ENCODE results near the gene RASSF5. TPM values are rescaled to one million over a fixed set of nuclear protein-coding genes. Genes with fewer than 3 reads are reported as not detected.

Gene RASSF5
- total and polyA plus RNA-seq, 2 experiments from 2014 or later = 0.48 to 4.4 TPM

DNA sequence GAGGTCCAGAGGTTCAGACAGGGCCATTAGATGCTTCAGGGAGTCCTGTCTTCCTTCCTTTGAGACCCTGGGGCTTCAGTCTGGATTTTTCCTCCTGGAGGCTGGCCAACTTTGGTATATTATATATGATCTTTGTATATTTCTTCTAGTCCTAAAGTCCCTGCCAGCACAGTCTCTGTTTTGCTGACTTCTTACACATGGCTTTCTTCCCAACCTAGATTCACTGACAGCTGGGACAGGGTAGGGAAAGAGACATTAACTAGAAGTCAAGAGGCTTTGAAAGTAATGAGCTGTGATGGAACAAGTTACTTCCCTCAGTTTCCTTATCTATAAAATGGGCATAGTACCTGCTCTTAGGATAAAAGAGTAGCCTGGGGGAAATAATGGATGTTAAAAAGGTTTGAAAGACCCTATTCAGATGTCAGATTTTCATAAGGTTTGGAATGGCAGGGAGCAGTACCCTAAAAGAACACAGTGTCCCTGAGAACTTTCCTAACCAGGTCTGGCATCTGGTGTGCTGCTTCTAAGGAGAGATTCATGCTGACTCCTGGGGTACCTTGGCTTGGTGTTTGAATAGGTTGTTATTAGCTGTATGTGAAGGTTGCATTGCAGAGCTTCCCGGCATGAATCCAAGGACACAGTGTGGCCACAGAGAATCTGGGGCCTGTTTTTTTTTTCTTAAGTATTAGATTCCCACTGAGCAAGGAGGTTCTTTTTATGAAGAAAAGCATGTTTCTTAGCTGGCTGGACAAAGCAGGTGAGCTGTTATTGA is 47.6 kb downstream of the RASSF5 start:
- Histone ChIP-seq H3K4me1 (ENCODE audit: insufficient read depth) (peaks cover 13% of the 10 kb centered on the region), H3K79me2 (replicated peaks; ENCODE audit: insufficient read depth) (no peaks in the 10 kb centered on the region), H3K4me2 (no peak overlapping the region), H3K9me2 (ENCODE audit: insufficient read depth) (no peaks in the 10 kb centered on the region), H3K36me3 (ENCODE audit: insufficient read depth) (no peaks in the 10 kb centered on the region), H3K4me3 (no peak overlapping the region), H2AFZ (no peak overlapping the region), H3F3A (replicated peaks; ENCODE audit: low read depth) (0 out of 2 replicates have a peak, but pooled peaks cover 2% of the 10 kb centered on the region), H3K27me3 (ENCODE audit: insufficient read depth) (peaks cover 31% of the 10 kb centered on the region), H3K27ac (ENCODE audit: low read depth) (no peak overlapping the region), H4K20me1 (replicated peaks; ENCODE audit: insufficient read depth) (no peaks in the 10 kb centered on the region; the same call in 1 of the 2 replicates)
- Mint-ChIP-seq H3K36me3 (ENCODE audit: low read depth) (no peaks in the 10 kb centered on the region), H3K27ac (no peak overlapping the region), H3K27me3 (ENCODE audit: insufficient read depth, low read depth, poor library complexity) (peaks cover 22% of the 10 kb centered on the region), H3K4me3 (no peak overlapping the region), H3K4me1 (peaks cover 31% of the 10 kb centered on the region), H3K9me3 (no peaks in the 10 kb centered on the region)
- ATAC-seq (no peak), DNase-seq (ENCODE audit: low spot score) (no peak)
- TF ChIP-seq JUNB (IDR thresholded peaks at IDR 0.05; ENCODE audit: unreplicated experiment) = no peak

DNA sequence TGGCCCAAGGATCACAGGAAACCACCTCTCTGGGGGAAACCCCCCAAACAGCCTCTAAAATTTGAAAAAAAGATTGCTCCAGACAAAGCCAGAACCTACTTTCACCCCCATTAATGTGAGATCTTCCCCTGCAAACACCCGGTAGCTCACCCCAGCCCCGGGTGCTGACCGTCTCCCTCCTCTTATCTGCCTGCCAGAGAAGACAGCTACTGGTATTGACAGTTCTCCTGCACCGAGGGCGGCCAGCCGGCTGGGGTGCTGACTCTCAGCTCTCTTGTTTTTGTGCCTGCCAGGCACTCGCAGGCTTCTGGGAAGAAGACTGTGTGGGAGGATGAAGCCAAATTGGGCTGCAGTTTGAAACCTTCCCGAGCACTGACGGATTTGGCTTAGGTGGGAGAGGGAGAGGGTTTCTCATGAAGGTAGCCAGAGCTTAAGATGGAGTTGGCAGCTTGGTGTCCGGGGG is 48.2 kb downstream of the RASSF5 start:
- Histone ChIP-seq H3K36me3 (ENCODE audit: insufficient read depth) (no peaks in the 10 kb centered on the region), H4K20me1 (replicated peaks; ENCODE audit: insufficient read depth) (no peaks in the 10 kb centered on the region; the same call in 1 of the 2 replicates), H3K9me2 (ENCODE audit: insufficient read depth) (no peaks in the 10 kb centered on the region), H3K27ac (ENCODE audit: low read depth) (no peak overlapping the region), H3K4me3 (no peak overlapping the region), H3K4me1 (ENCODE audit: insufficient read depth) (peaks cover 13% of the 10 kb centered on the region), H3K4me2 (no peak overlapping the region), H2AFZ (peak overlapping the region; percentile 32; the same call in 1 of the 2 replicates), H3K27me3 (ENCODE audit: insufficient read depth) (peaks cover 31% of the 10 kb centered on the region), H3K79me2 (replicated peaks; ENCODE audit: insufficient read depth) (no peaks in the 10 kb centered on the region), H3F3A (replicated peaks; ENCODE audit: low read depth) (0 out of 2 replicates have a peak, but pooled peaks cover 2% of the 10 kb centered on the region)
- DNase-seq (ENCODE audit: low spot score) (peak; percentile 9), ATAC-seq (peak; percentile 14)
- Mint-ChIP-seq H3K36me3 (ENCODE audit: low read depth) (no peaks in the 10 kb centered on the region), H3K27me3 (ENCODE audit: insufficient read depth, low read depth, poor library complexity) (peaks cover 24% of the 10 kb centered on the region), H3K9me3 (no peaks in the 10 kb centered on the region), H3K4me3 (no peak overlapping the region), H3K27ac (no peak overlapping the region), H3K4me1 (peaks cover 34% of the 10 kb centered on the region)
- TF ChIP-seq CREB1 (CRISPR knock-in tag; IDR thresholded peaks at IDR 0.05; ENCODE audit: low read depth) (no peak), NANOG (IDR thresholded peaks at IDR 0.05; ENCODE audit: borderline replicate concordance) (no peak)
- TF ChIP-seq, protein P1, sequence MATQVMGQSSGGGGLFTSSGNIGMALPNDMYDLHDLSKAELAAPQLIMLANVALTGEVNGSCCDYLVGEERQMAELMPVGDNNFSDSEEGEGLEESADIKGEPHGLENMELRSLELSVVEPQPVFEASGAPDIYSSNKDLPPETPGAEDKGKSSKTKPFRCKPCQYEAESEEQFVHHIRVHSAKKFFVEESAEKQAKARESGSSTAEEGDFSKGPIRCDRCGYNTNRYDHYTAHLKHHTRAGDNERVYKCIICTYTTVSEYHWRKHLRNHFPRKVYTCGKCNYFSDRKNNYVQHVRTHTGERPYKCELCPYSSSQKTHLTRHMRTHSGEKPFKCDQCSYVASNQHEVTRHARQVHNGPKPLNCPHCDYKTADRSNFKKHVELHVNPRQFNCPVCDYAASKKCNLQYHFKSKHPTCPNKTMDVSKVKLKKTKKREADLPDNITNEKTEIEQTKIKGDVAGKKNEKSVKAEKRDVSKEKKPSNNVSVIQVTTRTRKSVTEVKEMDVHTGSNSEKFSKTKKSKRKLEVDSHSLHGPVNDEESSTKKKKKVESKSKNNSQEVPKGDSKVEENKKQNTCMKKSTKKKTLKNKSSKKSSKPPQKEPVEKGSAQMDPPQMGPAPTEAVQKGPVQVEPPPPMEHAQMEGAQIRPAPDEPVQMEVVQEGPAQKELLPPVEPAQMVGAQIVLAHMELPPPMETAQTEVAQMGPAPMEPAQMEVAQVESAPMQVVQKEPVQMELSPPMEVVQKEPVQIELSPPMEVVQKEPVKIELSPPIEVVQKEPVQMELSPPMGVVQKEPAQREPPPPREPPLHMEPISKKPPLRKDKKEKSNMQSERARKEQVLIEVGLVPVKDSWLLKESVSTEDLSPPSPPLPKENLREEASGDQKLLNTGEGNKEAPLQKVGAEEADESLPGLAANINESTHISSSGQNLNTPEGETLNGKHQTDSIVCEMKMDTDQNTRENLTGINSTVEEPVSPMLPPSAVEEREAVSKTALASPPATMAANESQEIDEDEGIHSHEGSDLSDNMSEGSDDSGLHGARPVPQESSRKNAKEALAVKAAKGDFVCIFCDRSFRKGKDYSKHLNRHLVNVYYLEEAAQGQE (IDR thresholded peaks at IDR 0.05; ENCODE audit: unreplicated experiment) = no peak
- TF ChIP-seq, protein P2, sequence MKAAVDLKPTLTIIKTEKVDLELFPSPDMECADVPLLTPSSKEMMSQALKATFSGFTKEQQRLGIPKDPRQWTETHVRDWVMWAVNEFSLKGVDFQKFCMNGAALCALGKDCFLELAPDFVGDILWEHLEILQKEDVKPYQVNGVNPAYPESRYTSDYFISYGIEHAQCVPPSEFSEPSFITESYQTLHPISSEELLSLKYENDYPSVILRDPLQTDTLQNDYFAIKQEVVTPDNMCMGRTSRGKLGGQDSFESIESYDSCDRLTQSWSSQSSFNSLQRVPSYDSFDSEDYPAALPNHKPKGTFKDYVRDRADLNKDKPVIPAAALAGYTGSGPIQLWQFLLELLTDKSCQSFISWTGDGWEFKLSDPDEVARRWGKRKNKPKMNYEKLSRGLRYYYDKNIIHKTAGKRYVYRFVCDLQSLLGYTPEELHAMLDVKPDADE (IDR thresholded peaks at IDR 0.05) = no peak
